HL-60 (cell line): Measurements from ENCODE around the gene ADAMTS3.

Source experiments
- DNase-seq, 2 experiments: peaks; one replicate each; pipeline ENCODE4 v3.0.0-alpha.2; 2010 to 2020; ENCODE audit warnings: low read depth in 1 of 2, low spot score in 1 of 2
- H3K27ac ChIP-seq: fragments of 250-450 bp; sonication (Bioruptor Pico); replicated peaks from 2 replicates; pipeline ENCODE4 v1.5.1; 2020; ENCODE audit warnings: mild to moderate bottlenecking, moderate library complexity
- H3K27me3 ChIP-seq: fragments of 250-450 bp; sonication (Bioruptor Pico); 2 replicates; pipeline ENCODE4 v1.5.1; 2021; ENCODE audit warnings: mild to moderate bottlenecking, moderate library complexity; ENCODE audit not compliant: insufficient read depth, poor library complexity, severe bottlenecking
- H3K4me3 ChIP-seq: replicated peaks from 2 replicates; pipeline ENCODE4 v1.5.1; 2011; ENCODE audit warnings: mild to moderate bottlenecking, control low read depth, low read length; ENCODE audit not compliant: insufficient read depth
- CTCF ChIP-seq: IDR thresholded peaks from one replicate; pipeline ENCODE4 v1.5.1; 2011; ENCODE audit warnings: low read length, control low read depth, inconsistent platforms; ENCODE audit not compliant: insufficient read depth
- GABPA ChIP-seq: IDR thresholded peaks from 2 replicates; pipeline ENCODE4 v1.6.1; 2012; ENCODE audit warnings: low read depth
- POLR2AphosphoS5 ChIP-seq: IDR thresholded peaks from 2 replicates; pipeline ENCODE4 v1.6.1; 2012; ENCODE audit warnings: low read depth
- SPI1 ChIP-seq: IDR thresholded peaks from 2 replicates; pipeline ENCODE4 v1.6.1; 2012; ENCODE audit warnings: low read depth, mild to moderate bottlenecking, borderline replicate concordance
- TF ChIP-seq, protein P1 (sequence below): IDR thresholded peaks from 2 replicates; pipeline ENCODE4 v1.6.1; 2012; ENCODE audit warnings: low read depth; ENCODE audit not compliant: insufficient replicate concordance

Gene ADAMTS3

GRCh38 chr4:72564184-72564583, 4.8 kb downstream of the ADAMTS3 start:
- H3K27ac ChIP-seq = no peak overlapping the region
- no peak for DNase-seq

GRCh38 chr4:72558655-72559054, 10.4 kb downstream of the ADAMTS3 start:
- Histone ChIP-seq H3K4me3 (no peak overlapping the region), H3K27ac (no peak overlapping the region), H3K27me3 (no peaks in the 10 kb centered on the region)
- no peak for TF ChIP-seq SPI1
- TF ChIP-seq GABPA = no peak
- no peak for TF ChIP-seq CTCF
- TF ChIP-seq POLR2AphosphoS5 = no peak
- TF ChIP-seq, protein P1, sequence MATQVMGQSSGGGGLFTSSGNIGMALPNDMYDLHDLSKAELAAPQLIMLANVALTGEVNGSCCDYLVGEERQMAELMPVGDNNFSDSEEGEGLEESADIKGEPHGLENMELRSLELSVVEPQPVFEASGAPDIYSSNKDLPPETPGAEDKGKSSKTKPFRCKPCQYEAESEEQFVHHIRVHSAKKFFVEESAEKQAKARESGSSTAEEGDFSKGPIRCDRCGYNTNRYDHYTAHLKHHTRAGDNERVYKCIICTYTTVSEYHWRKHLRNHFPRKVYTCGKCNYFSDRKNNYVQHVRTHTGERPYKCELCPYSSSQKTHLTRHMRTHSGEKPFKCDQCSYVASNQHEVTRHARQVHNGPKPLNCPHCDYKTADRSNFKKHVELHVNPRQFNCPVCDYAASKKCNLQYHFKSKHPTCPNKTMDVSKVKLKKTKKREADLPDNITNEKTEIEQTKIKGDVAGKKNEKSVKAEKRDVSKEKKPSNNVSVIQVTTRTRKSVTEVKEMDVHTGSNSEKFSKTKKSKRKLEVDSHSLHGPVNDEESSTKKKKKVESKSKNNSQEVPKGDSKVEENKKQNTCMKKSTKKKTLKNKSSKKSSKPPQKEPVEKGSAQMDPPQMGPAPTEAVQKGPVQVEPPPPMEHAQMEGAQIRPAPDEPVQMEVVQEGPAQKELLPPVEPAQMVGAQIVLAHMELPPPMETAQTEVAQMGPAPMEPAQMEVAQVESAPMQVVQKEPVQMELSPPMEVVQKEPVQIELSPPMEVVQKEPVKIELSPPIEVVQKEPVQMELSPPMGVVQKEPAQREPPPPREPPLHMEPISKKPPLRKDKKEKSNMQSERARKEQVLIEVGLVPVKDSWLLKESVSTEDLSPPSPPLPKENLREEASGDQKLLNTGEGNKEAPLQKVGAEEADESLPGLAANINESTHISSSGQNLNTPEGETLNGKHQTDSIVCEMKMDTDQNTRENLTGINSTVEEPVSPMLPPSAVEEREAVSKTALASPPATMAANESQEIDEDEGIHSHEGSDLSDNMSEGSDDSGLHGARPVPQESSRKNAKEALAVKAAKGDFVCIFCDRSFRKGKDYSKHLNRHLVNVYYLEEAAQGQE = no peak
- DNase-seq = no peak

More at GRCh38 chr4:72564184-72564583, 4.8 kb downstream of the ADAMTS3 start:
- no peak for TF ChIP-seq CTCF
- TF ChIP-seq POLR2AphosphoS5 = no peak
- TF ChIP-seq SPI1 = no peak
- TF ChIP-seq, protein P1 = no peak
- TF ChIP-seq GABPA = no peak
- H3K4me3 ChIP-seq = no peak overlapping the region
- H3K27me3 ChIP-seq = peaks cover 19% of the 10 kb centered on the region

DNA sequence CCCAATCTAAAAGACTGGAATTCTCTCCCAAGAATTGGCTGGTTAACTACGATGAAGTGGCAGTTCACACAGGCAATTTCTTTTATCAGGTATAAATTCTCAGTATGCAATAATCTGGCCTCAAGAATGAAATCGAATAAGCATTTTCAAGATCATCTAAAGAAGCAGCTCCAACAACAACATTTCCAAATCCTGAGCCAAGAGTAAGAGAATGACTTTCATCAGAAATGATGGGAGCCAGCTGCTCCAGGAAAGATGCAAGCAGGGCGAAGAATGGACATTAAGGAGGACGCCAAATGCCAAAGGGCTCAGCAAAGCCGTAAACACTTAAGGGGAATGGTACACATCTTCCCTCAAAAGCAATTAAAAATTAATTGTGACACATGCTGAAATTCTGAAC, 12.0 kb downstream of the ADAMTS3 start:
- Histone ChIP-seq H3K4me3 (no peak overlapping the region), H3K27me3 (no peaks in the 10 kb centered on the region), H3K27ac (no peak overlapping the region)
- no peak for DNase-seq
- no peak for TF ChIP-seq CTCF
- TF ChIP-seq GABPA = no peak
- TF ChIP-seq, protein P1 = no peak
- no peak for TF ChIP-seq SPI1
- TF ChIP-seq POLR2AphosphoS5 = no peak
